ENCODE data around the gene CPED1.

- TF ChIP-seq, protein P1, sequence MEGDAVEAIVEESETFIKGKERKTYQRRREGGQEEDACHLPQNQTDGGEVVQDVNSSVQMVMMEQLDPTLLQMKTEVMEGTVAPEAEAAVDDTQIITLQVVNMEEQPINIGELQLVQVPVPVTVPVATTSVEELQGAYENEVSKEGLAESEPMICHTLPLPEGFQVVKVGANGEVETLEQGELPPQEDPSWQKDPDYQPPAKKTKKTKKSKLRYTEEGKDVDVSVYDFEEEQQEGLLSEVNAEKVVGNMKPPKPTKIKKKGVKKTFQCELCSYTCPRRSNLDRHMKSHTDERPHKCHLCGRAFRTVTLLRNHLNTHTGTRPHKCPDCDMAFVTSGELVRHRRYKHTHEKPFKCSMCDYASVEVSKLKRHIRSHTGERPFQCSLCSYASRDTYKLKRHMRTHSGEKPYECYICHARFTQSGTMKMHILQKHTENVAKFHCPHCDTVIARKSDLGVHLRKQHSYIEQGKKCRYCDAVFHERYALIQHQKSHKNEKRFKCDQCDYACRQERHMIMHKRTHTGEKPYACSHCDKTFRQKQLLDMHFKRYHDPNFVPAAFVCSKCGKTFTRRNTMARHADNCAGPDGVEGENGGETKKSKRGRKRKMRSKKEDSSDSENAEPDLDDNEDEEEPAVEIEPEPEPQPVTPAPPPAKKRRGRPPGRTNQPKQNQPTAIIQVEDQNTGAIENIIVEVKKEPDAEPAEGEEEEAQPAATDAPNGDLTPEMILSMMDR (IDR thresholded peaks at IDR 0.05), result no peak
- no peak for TF ChIP-seq POLR2A (IDR thresholded peaks at IDR 0.05)
Observed at GRCh38 chr7:121041516-121042148, 53.1 kb downstream of the CPED1 start.
